Endodermal cell (in vitro differentiated cells): ENCODE data around the gene ZNF20. TPM values are rescaled to one million over a fixed set of nuclear protein-coding genes. Genes with fewer than 3 reads are reported as not detected.

Experiments
- DNase-seq: peaks from one replicate; pipeline ENCODE4 v3.0.0-alpha.2; 2017
- H3K27ac ChIP-seq: 2 replicates; pipeline ENCODE4 v1.5.1; 2013; ENCODE audit warnings: mild to moderate bottlenecking, low read depth, low read length, moderate library complexity
- H3K27me3 ChIP-seq: 2 replicates; pipeline ENCODE4 v1.6.1; 2013; ENCODE audit warnings: mild to moderate bottlenecking, low read length, moderate library complexity; ENCODE audit not compliant: insufficient read depth, control insufficient read depth, poor library complexity, severe bottlenecking
- H3K36me3 ChIP-seq: 2 replicates; pipeline ENCODE4 v1.7.0; 2013; ENCODE audit warnings: mild to moderate bottlenecking, low read length, moderate library complexity; ENCODE audit not compliant: control insufficient read depth, insufficient read depth
- H3K4me1 ChIP-seq: one replicate; pipeline ENCODE4 v1.7.0; 2013; ENCODE audit warnings: low read length; ENCODE audit not compliant: control insufficient read depth, insufficient read depth
- H3K4me3 ChIP-seq: 2 replicates; pipeline ENCODE4 v1.5.1; 2013; ENCODE audit warnings: mild to moderate bottlenecking, low read length, moderate library complexity
- H3K9ac ChIP-seq: 2 replicates; pipeline ENCODE4 v1.6.1; 2013; ENCODE audit warnings: mild to moderate bottlenecking, low read length, moderate library complexity; ENCODE audit not compliant: poor library complexity, severe bottlenecking; ENCODE audit errors: extremely low read depth
- H3K9me3 ChIP-seq: 2 replicates; pipeline ENCODE4 v1.6.1; 2013; ENCODE audit warnings: mild to moderate bottlenecking, low read length, moderate library complexity; ENCODE audit not compliant: control insufficient read depth
- H3K27ac Mint-ChIP-seq: 2 replicates; pipeline ENCODE4 v1.8.0; 2020; ENCODE audit warnings: mixed read lengths
- H3K27me3 Mint-ChIP-seq: 2 replicates; pipeline ENCODE4 v1.8.0; 2021; ENCODE audit warnings: mild to moderate bottlenecking, mixed read lengths; ENCODE audit not compliant: insufficient read depth
- H3K36me3 Mint-ChIP-seq: 2 replicates; pipeline ENCODE4 v1.8.0; 2020; ENCODE audit warnings: low read depth, mixed read lengths
- H3K4me1 Mint-ChIP-seq: 2 replicates; pipeline ENCODE4 v1.8.0; 2020; ENCODE audit warnings: mixed read lengths
- H3K4me3 Mint-ChIP-seq: 2 replicates; pipeline ENCODE4 v1.8.0; 2020; ENCODE audit warnings: mild to moderate bottlenecking, moderate library complexity, mixed read lengths
- H3K9me3 Mint-ChIP-seq: 2 replicates; pipeline ENCODE4 v1.8.0; 2020; ENCODE audit warnings: mild to moderate bottlenecking, mixed read lengths
- WGBS, 2 experiments: methylation state at CpG; one replicate each; pipeline versions ENCODE4 v1.1.5 to v1.1.7; 2013; ENCODE audit warnings: missing lambda C conversion rate in 2 of 2, mixed read lengths in 1 of 2; ENCODE audit not compliant: insufficient coverage in 1 of 2, insufficient read length in 1 of 2; 5-methylcytosine and 5-hydroxymethylcytosine counted together
- total RNA-seq, 2 donors: library from RNA; stranded (reverse); fragmentation: NEBNext Ultra II Directional in 1 of 2; extraction: Animal tissue kit (Norgen Biotek cat#: 25700) in 1 of 2; gene quantifications; 2 replicates in 1 of 2; 3 replicates in 1 of 2; pipeline ENCODE4 v1.2.1, GENCODE V29; 2021
- TF ChIP-seq, protein P1 (sequence below): fragments of 200-600 bp; sonication (generic); conservative IDR thresholded peaks from 2 replicates; pipeline ENCODE4 v1.5.0; 2021; ENCODE audit warnings: antibody characterized with exemption, mild to moderate bottlenecking

The ZNF20 gene
- total RNA-seq, 2 donors from 2014 or later: 10.2 to 10.6 TPM

DNA sequence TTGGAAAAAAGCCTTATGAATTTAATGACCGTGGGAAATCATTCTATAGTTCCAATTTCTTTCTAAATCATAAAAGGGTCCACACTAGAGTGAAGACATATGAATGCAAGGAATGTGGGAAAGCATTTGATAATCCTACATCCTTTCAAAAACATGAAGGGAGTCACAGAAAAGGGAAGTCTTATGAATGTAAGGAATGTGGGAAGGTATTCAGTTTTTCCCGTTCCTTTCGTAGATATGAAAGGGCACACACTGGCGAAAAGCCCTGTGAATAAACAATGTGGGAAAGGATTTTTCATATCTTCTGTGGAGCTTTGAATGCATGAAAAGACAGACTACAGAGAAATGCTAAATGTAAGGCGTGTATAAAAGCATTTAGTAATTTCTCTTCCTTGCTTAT is 27.0 kb downstream of the ZNF20 start:
- Histone ChIP-seq H3K4me1 (no peaks in the 10 kb centered on the region), H3K9me3 (peaks cover 62% of the 10 kb centered on the region), H3K36me3 (peaks cover 55% of the 10 kb centered on the region), H3K27me3 (no peaks in the 10 kb centered on the region), H3K4me3 (peak overlapping the region; percentile 54), H3K9ac (no peak overlapping the region), H3K27ac (no peak overlapping the region)
- Mint-ChIP-seq H3K4me3 (no peak overlapping the region), H3K36me3 (peaks cover 69% of the 10 kb centered on the region), H3K4me1 (no peaks in the 10 kb centered on the region), H3K27me3 (no peaks in the 10 kb centered on the region), H3K9me3 (peaks cover 79% of the 10 kb centered on the region), H3K27ac (no peak overlapping the region)
- 95% methylated on average over 4 to 5 of the region's 5 CpGs for WGBS, 2 experiments
- no peak for DNase-seq
- TF ChIP-seq, protein P1, sequence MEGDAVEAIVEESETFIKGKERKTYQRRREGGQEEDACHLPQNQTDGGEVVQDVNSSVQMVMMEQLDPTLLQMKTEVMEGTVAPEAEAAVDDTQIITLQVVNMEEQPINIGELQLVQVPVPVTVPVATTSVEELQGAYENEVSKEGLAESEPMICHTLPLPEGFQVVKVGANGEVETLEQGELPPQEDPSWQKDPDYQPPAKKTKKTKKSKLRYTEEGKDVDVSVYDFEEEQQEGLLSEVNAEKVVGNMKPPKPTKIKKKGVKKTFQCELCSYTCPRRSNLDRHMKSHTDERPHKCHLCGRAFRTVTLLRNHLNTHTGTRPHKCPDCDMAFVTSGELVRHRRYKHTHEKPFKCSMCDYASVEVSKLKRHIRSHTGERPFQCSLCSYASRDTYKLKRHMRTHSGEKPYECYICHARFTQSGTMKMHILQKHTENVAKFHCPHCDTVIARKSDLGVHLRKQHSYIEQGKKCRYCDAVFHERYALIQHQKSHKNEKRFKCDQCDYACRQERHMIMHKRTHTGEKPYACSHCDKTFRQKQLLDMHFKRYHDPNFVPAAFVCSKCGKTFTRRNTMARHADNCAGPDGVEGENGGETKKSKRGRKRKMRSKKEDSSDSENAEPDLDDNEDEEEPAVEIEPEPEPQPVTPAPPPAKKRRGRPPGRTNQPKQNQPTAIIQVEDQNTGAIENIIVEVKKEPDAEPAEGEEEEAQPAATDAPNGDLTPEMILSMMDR: no peak

GRCh38 chr19:12112701-12113100 is 27.4 kb downstream of the ZNF20 start:
- no peaks in the 10 kb centered on the region for H3K4me1 ChIP-seq
- Mint-ChIP-seq H3K27me3 (no peaks in the 10 kb centered on the region), H3K4me3 (no peak overlapping the region), H3K36me3 (peaks cover 69% of the 10 kb centered on the region), H3K4me1 (no peaks in the 10 kb centered on the region), H3K9me3 (peaks cover 79% of the 10 kb centered on the region), H3K27ac (no peak overlapping the region)
- 91 to 93% methylated on average over 8 of the region's 8 CpGs for WGBS, 2 experiments
- H3K4me3 ChIP-seq: peak overlapping the region; percentile 54
- no peak for DNase-seq
- H3K27me3 ChIP-seq: no peaks in the 10 kb centered on the region
- H3K9me3 ChIP-seq: peaks cover 62% of the 10 kb centered on the region
- H3K9ac ChIP-seq: no peak overlapping the region
- TF ChIP-seq, protein P1: no peak
- H3K36me3 ChIP-seq: peaks cover 55% of the 10 kb centered on the region
- H3K27ac ChIP-seq: no peak overlapping the region

GRCh38 chr19:12111943-12112637 is 28.1 kb downstream of the ZNF20 start:
- Histone ChIP-seq H3K27ac (no peak overlapping the region), H3K9ac (no peak overlapping the region), H3K4me3 (peak overlapping the region; percentile 54), H3K27me3 (no peaks in the 10 kb centered on the region), H3K4me1 (no peaks in the 10 kb centered on the region), H3K9me3 (peaks cover 67% of the 10 kb centered on the region), H3K36me3 (peaks cover 55% of the 10 kb centered on the region)
- peaks cover 73% of the 10 kb centered on the region for H3K36me3 Mint-ChIP-seq
- no peak overlapping the region for H3K27ac Mint-ChIP-seq
- WGBS, 2 experiments: 93 to 96% methylated on average over 5 to 8 of the region's 8 CpGs
- DNase-seq: no peak
- TF ChIP-seq, protein P1: no peak
- H3K4me1 Mint-ChIP-seq: no peaks in the 10 kb centered on the region
- no peak overlapping the region for H3K4me3 Mint-ChIP-seq
- peaks cover 84% of the 10 kb centered on the region for H3K9me3 Mint-ChIP-seq
- H3K27me3 Mint-ChIP-seq: no peaks in the 10 kb centered on the region
